ENCODE measurements around the gene SPPL2A. TPM values are rescaled to one million over a fixed set of nuclear protein-coding genes. Genes with fewer than 3 reads are reported as not detected.

SPPL2A gene
- total and polyA plus RNA-seq, 2 donors (not counting 3 experiments of a cell fraction or from before 2014, with no cell fraction given): 38.8 to 88.7 TPM

DNA sequence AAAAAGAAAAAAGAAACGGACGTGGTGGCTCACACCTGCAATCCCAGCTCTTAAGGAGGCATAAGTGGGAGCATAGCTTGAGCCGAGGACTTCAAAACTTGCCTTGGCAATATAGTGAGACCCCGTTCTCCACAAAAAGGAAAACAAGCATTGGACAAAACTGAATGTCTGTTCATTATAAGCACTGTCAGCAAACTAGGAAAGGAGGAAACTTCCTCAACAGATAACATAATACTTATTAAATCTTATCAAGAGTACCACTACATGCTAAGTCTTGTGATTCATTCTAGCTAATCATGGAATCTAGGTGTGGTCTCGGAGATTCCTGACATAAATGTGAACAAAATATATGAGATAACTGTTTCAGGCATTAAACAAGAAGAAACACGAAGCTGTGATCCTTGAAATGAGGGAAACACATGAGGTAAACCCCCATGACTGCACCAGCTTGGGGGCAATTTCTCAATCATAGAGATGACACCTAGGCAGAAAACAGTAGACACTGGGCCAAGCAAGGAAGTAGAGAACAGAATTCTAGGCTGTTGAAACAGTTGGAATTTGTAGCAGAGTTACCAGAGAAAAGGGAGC lies 112.3 kb downstream of the SPPL2A start:
- dilution Hi-C loops (cut with MboI; ENCODE audit: extremely low pct_ligation_motif_present, low sequenced_read_pairs) (no loop called here), intact Hi-C loops (cut with micrococcal nuclease) (no loop called here)
- no peak overlapping the region for H3K4me2 ChIP-seq (ENCODE audit: insufficient read depth, low read length)
- H3K79me2 ChIP-seq (ENCODE audit: control insufficient read depth, insufficient read depth, low read length): peaks cover 1% of the 10 kb centered on the region
- no peak for TF ChIP-seq EZH2 (IDR thresholded peaks at IDR 0.05; ENCODE audit: borderline replicate concordance, low read depth, low read length, severe bottlenecking)
- TF ChIP-seq, protein P1, sequence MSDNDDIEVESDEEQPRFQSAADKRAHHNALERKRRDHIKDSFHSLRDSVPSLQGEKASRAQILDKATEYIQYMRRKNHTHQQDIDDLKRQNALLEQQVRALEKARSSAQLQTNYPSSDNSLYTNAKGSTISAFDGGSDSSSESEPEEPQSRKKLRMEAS (IDR thresholded peaks at IDR 0.05; ENCODE audit: insufficient read depth, insufficient read length): no peak
- no peak for TF ChIP-seq JUN (IDR thresholded peaks at IDR 0.05; ENCODE audit: borderline replicate concordance, insufficient read depth, insufficient read length, low read depth)
- no peak for TF ChIP-seq POLR2AphosphoS5 (IDR thresholded peaks at IDR 0.05; ENCODE audit: insufficient read depth, low read depth, low read length)
- no peak for TF ChIP-seq FOS (IDR thresholded peaks at IDR 0.05; ENCODE audit: borderline replicate concordance, insufficient read depth, low read length)
- TF ChIP-seq MYC (IDR thresholded peaks at IDR 0.05; ENCODE audit: low read depth, low read length): no peak
- TF ChIP-seq, protein P2, sequence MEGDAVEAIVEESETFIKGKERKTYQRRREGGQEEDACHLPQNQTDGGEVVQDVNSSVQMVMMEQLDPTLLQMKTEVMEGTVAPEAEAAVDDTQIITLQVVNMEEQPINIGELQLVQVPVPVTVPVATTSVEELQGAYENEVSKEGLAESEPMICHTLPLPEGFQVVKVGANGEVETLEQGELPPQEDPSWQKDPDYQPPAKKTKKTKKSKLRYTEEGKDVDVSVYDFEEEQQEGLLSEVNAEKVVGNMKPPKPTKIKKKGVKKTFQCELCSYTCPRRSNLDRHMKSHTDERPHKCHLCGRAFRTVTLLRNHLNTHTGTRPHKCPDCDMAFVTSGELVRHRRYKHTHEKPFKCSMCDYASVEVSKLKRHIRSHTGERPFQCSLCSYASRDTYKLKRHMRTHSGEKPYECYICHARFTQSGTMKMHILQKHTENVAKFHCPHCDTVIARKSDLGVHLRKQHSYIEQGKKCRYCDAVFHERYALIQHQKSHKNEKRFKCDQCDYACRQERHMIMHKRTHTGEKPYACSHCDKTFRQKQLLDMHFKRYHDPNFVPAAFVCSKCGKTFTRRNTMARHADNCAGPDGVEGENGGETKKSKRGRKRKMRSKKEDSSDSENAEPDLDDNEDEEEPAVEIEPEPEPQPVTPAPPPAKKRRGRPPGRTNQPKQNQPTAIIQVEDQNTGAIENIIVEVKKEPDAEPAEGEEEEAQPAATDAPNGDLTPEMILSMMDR (IDR thresholded peaks at IDR 0.05; ENCODE audit: extremely low read depth in 1 of 2, insufficient read depth in 1 of 2, low read depth in 1 of 2, low read length in 2 of 2): no peak
- no peak for TF ChIP-seq GATA2 (IDR thresholded peaks at IDR 0.05; ENCODE audit: insufficient read depth, insufficient read length, low read depth, low read length)
- no peak for TF ChIP-seq POLR2A (IDR thresholded peaks at IDR 0.05; ENCODE audit: low read depth, low read length)
- H3K9ac ChIP-seq (replicated peaks; ENCODE audit: extremely low read depth, insufficient read depth, low read length): no peak overlapping the region
- FAIRE-seq (no peak), DNase-seq (ENCODE audit: low read depth, low spot score) (no peak)
- no peak overlapping the region for H2AFZ ChIP-seq (ENCODE audit: low read depth, low read length)
- POLR2A ChIA-PET: no interaction called here
- H3K4me3 ChIP-seq (replicated peaks in 1 of 3; ENCODE audit: insufficient read depth in 1 of 3, low read depth in 1 of 3, low read length in 3 of 3): no peak overlapping the region
- no peaks in the 10 kb centered on the region for H3K4me1 ChIP-seq (ENCODE audit: control insufficient read depth, extremely low read depth, insufficient read depth, low read length)
- H3K9me1 ChIP-seq (replicated peaks; ENCODE audit: control insufficient read depth, extremely low read depth, insufficient read depth, low read length): no peaks in the 10 kb centered on the region
- no peaks in the 10 kb centered on the region for H3K27me3 ChIP-seq (ENCODE audit: control insufficient read depth in 2 of 2, insufficient read depth in 2 of 2, low read length in 2 of 2)
- no peak overlapping the region for H3K27ac ChIP-seq (ENCODE audit: insufficient read depth, low read depth, low read length)
- peaks cover 8 to 10% of the 10 kb centered on the region in 2 experiments for H3K36me3 ChIP-seq (ENCODE audit: control insufficient read depth in 2 of 2, extremely low read depth in 1 of 2, insufficient read depth in 2 of 2, low read length in 2 of 2)
- H3K9me3 ChIP-seq (replicated peaks; ENCODE audit: control insufficient read depth, insufficient read depth, low read length): no peaks in the 10 kb centered on the region
- no TSS peak for BruUV-seq (replicated peaks)
- CTCF ChIA-PET: interaction anchor here (0.7 kb wide), 1 partner anchor 31 kb away, joined by 4 read pairs; no protein-coding TSS in a partner anchor
- no peaks in the 10 kb centered on the region for H4K20me1 ChIP-seq (replicated peaks; ENCODE audit: control insufficient read depth, extremely low read depth, insufficient read depth, low read length)

All from endothelial cell of umbilical vein (primary cell).